Muscle of leg (tissue), 11 donors: Measurements from ENCODE around the gene FAM83F. TPM values are rescaled to one million over a fixed set of nuclear protein-coding genes. Genes with fewer than 3 reads are reported as not detected.

Source experiments
- DNase-seq: peaks from one replicate; pipeline ENCODE4 v3.0.0; 2013
- H3K27ac ChIP-seq: one replicate; pipeline ENCODE4 v1.5.1; 2013; ENCODE audit warnings: mild to moderate bottlenecking, low read length, control low read depth
- H3K27me3 ChIP-seq: one replicate; pipeline ENCODE4 v1.6.1; 2013; ENCODE audit warnings: low read length; ENCODE audit not compliant: control insufficient read depth, insufficient read depth
- H3K36me3 ChIP-seq: one replicate; pipeline ENCODE4 v1.6.1; 2013; ENCODE audit warnings: low read length; ENCODE audit not compliant: control insufficient read depth, insufficient read depth
- H3K4me1 ChIP-seq: one replicate; pipeline ENCODE4 v1.6.1; 2013; ENCODE audit warnings: low read length; ENCODE audit not compliant: control insufficient read depth, insufficient read depth
- H3K4me3 ChIP-seq: one replicate; pipeline ENCODE4 v1.5.1; 2013; ENCODE audit warnings: low read length, control low read depth
- H3K9me3 ChIP-seq: replicated peaks from 2 replicates; pipeline ENCODE4 v1.6.1; 2013; ENCODE audit warnings: low read depth, low read length; ENCODE audit not compliant: control insufficient read depth
- WGBS: methylation state at CpG from one replicate; pipeline ENCODE4 v1.1.5; 2013; ENCODE audit warnings: missing lambda C conversion rate; ENCODE audit not compliant: insufficient coverage; 5-methylcytosine and 5-hydroxymethylcytosine counted together
- polyA plus RNA-seq, 8 donors: library from polyadenylated mRNA; unstranded; fragments of 120-200 nt; gene quantifications; one replicate each; pipeline versions ENCODE4 v1.2.1 to v1.2.3, GENCODE V29; 2013; ENCODE audit warnings: inconsistent platforms in 1 of 8, low replicate concordance in 1 of 8; ENCODE audit not compliant: insufficient read length in 8 of 8, insufficient read depth in 1 of 8
- total RNA-seq: library from RNA; stranded (reverse); fragments of 120-200 nt; gene quantifications from one replicate; pipeline ENCODE4 v1.2.4, GENCODE V29; 2013

FAM83F gene
- total and polyA plus RNA-seq, 9 donors, result 0.06 to 0.82 (median 0.27) TPM

GRCh38 chr22:40026641-40027040 is 31.9 kb downstream of the FAM83F start:
- Histone ChIP-seq H3K9me3 (no peaks in the 10 kb centered on the region), H3K27me3 (peaks cover 9% of the 10 kb centered on the region), H3K36me3 (no peaks in the 10 kb centered on the region), H3K4me3 (no peak overlapping the region), H3K4me1 (peaks cover 8% of the 10 kb centered on the region), H3K27ac (no peak overlapping the region)
- DNase-seq, result no peak
- 46% methylated on average over 4 of the region's 7 CpGs for WGBS

DNA sequence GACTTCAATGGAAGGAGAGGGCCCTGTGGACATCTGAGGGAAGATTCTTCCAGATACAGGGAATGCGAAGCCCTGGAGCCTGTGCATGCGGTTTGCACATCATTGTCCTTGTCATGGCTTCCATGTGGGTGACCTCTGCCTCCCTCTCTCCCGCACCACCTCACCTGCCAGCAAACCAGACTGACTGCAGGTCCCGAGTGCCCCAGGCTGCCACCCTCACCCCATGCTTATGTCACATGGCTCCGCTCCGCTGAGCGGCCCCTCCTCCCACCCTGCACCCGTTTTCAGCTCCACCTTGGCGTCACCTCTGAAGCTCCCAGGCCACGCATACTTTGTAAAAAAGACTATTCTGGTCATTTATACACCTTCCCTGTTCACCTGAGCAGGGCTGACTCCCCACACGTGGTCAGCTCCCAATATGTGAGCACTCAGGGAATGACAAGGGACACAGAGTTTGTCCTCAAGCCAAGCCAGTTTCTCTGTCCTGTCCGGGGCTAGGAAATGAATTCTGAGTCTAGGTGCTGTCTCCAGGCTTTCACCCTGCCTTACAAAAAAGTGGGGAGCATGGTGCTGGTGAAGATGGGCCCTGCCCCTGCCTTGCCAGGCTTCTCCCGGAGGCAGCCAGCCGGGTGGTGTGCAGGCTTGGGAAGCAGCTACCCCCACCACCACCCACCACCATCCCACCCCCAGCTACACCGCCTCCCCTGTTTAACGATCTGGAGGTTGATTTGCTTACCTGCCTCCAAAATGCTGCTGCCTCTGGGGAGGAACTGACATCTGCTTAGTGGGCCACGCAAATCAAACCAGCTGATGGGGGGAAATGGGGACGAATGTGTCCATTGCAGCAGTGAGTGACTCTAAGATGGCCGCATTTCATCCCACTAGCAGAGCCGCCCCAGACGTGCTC is 32.7 kb downstream of the FAM83F start:
- WGBS, result 79% methylated on average over 15 of the region's 21 CpGs
- no peak for DNase-seq
- H3K9me3 ChIP-seq, result no peaks in the 10 kb centered on the region
- peaks cover 8% of the 10 kb centered on the region for H3K4me1 ChIP-seq
- peaks cover 9% of the 10 kb centered on the region for H3K27me3 ChIP-seq
- no peak overlapping the region for H3K4me3 ChIP-seq
- H3K36me3 ChIP-seq, result no peaks in the 10 kb centered on the region
- no peak overlapping the region for H3K27ac ChIP-seq

DNA sequence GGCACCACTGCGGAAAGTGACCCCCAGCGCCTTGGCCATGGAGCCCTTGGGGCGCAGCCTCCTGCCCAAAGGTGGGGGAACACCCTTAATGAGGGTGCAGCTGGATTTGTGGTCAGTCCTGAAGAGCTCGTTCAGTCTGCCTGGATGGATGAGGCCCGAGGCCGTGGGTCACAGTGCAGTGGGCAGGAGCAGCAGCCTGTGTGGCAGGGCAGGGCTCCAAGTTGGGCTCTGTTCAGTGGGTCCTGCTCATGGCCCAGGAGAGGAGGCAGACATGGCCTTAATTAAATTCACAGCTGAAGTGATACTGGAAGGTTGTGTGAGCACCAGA is 33.3 kb downstream of the FAM83F start:
- no peak for DNase-seq
- H3K27ac ChIP-seq, result no peak overlapping the region
- H3K9me3 ChIP-seq, result no peaks in the 10 kb centered on the region
- peaks cover 9% of the 10 kb centered on the region for H3K27me3 ChIP-seq
- H3K4me3 ChIP-seq, result no peak overlapping the region
- H3K4me1 ChIP-seq, result peaks cover 8% of the 10 kb centered on the region
- 67% methylated on average over 6 of the region's 6 CpGs for WGBS
- H3K36me3 ChIP-seq, result no peaks in the 10 kb centered on the region

DNA sequence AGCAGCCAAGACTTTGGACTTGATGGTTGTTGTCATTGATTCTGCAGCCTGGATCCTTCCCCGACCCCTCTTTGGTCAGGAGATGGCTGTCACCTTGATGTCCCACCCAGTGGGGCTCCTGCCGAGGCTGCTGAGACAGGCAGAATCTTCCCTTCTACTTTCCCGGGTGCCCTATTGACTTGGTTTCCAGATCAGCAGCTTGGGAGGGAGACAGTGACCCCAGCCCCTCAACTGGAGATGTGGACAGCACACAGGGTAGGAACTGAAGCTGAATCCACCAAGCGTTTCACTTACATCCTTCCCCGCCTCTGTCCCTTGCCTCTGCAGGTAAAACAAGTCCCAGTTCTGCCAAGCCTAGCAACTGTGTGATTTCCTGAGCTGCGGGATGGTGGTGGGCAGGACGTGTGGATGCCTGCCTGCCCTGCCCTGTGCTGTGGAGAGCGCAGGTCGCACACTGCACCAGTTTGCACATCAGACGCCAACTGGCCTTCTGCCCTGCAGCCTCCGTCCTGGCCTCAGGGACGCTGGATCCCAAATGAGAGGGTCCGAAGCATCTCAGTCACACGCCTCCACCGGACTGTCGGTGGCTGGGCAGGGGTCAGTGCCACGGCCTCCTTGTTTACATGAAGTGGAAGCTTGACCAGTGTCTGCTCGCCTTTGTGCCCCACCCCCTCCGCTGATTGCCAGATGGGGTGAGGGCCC is 34.6 kb downstream of the FAM83F start:
- Histone ChIP-seq H3K27ac (no peak overlapping the region), H3K4me3 (no peak overlapping the region), H3K4me1 (peaks cover 8% of the 10 kb centered on the region), H3K9me3 (no peaks in the 10 kb centered on the region), H3K27me3 (peaks cover 3% of the 10 kb centered on the region), H3K36me3 (no peaks in the 10 kb centered on the region)
- WGBS, result 81% methylated on average over 13 of the region's 19 CpGs
- DNase-seq, result no peak

GRCh38 chr22:40030026-40030757 is 35.4 kb downstream of the FAM83F start:
- no peak for DNase-seq
- Histone ChIP-seq H3K9me3 (no peaks in the 10 kb centered on the region), H3K4me1 (peaks cover 8% of the 10 kb centered on the region), H3K36me3 (no peaks in the 10 kb centered on the region), H3K4me3 (no peak overlapping the region), H3K27ac (no peak overlapping the region), H3K27me3 (peaks cover 2% of the 10 kb centered on the region)
- 94% methylated on average over 7 of the region's 13 CpGs for WGBS

DNA sequence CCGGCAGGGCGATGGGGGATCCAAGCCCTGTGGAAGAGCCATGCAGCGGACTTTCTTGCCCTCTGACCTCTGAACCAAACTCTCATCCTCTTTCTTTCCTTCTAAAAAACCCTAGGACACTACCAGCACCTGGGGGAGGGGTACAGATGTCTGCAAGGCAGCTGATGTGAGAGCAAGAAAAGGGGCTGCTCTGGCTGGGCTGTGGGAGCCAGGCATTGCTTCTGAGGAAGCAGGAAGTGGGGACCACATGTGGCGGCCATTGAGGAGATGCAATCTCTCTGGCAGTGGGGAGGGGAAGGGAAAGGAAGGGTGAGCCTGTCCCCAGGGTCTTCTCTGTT is 36.0 kb downstream of the FAM83F start:
- H3K4me1 ChIP-seq, result peaks cover 8% of the 10 kb centered on the region
- peaks cover 2% of the 10 kb centered on the region for H3K27me3 ChIP-seq
- H3K9me3 ChIP-seq, result no peaks in the 10 kb centered on the region
- no peak overlapping the region for H3K27ac ChIP-seq
- no peak for DNase-seq
- no peak overlapping the region for H3K4me3 ChIP-seq
- H3K36me3 ChIP-seq, result no peaks in the 10 kb centered on the region
- WGBS, result 67% methylated on average over 1 of the region's 4 CpGs

DNA sequence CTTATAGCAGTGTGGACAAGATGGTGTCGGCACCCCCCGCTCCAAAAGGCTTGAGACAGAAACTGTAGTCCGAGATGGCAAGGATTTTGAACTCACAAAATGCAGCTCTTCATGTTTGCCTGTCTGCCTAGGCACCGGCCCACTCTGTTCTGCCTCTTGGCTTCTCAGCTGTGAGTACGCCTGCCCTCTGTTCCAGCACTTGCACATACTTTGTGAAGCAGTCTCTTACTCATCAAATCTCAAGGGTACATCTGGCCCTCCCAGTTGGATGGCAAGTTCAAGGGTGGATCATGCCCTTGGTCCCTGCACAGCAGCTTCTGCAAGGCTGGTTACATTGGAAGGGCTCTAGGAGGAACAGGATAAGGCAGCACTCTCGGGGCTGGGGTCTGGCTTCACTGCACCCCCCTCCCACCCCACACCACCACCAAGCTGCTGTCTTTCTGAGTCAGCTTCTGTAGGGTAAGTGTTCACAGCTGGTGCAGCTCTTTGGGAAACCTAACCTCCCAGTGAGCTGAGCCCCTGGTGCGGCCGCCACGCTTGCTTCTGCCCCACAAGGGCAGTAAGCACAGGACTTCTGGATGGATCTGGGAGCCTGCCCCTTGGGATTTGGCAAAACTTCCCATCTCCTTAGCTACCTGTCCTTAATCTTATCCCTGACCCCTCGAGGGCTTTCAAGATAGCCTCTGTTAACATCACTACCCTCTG is 37.2 kb downstream of the FAM83F start:
- Histone ChIP-seq H3K4me1 (peaks cover 10% of the 10 kb centered on the region), H3K27me3 (peaks cover 2% of the 10 kb centered on the region), H3K27ac (no peak overlapping the region), H3K4me3 (no peak overlapping the region), H3K36me3 (no peaks in the 10 kb centered on the region), H3K9me3 (no peaks in the 10 kb centered on the region)
- 72% methylated on average over 8 of the region's 10 CpGs for WGBS
- DNase-seq, result no peak

DNA sequence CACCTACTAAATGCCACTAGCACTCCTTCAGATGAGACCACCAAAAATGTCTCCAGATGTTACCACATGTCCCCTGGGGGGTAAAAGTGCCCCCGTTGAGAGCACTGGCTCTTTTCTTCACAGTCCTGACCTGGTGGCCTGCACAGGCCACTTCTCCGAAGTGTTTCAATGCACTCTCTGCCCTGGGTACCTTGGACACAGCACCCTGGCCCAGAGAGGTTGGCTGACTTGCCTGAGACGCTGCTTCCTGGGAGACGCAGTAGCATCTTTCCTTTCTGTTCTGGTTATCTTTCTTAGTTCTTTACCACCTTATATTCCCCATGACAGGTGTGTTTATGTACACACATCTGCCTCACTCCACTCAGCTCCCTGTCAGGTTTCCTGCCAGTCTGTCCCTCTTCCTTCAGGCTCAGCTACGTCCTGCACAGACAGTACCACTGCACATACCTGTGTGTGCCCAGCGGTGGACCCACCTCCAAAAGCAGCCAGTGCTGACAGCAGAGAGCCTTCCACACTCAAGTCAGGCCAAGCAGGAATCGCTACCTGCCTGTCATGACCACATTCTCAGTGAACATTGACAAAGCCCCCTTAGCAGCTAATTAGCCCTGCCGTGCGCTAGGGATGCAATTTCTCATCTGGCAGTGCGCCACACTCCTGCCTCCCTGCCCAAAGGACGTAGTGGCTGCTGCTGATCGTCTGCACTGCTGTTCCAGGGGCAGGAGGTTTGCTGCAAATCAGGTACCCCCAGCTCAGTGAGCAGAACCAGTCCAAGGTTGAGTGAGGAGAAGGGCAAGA is 39.0 kb downstream of the FAM83F start:
- peaks cover 3% of the 10 kb centered on the region for H3K4me1 ChIP-seq
- no peaks in the 10 kb centered on the region for H3K36me3 ChIP-seq
- 58% methylated on average over 12 of the region's 12 CpGs for WGBS
- no peak overlapping the region for H3K4me3 ChIP-seq
- no peak overlapping the region for H3K27ac ChIP-seq
- H3K9me3 ChIP-seq, result no peaks in the 10 kb centered on the region
- peaks cover 2% of the 10 kb centered on the region for H3K27me3 ChIP-seq
- no peak for DNase-seq

DNA sequence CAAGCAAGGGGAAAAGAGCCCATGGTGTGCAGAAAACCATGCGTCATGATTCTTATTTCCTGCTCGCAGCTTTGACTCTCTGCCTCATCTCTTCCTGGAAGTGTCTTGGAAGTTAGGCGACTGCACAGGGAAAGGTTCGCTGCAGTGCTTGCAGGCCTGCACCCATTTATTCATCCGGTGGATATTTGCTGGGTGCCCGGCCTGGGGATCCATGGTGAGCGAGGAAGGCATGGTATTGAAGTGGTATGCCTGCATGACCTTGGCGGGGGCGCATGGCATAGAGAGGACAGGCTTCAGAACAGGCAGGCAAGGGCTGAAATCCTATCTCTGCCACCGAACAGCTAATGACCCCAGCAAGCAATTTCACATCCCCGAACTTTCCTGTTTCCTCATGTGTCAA is 40.6 kb downstream of the FAM83F start:
- Histone ChIP-seq H3K9me3 (no peaks in the 10 kb centered on the region), H3K4me1 (peaks cover 15% of the 10 kb centered on the region), H3K36me3 (no peaks in the 10 kb centered on the region), H3K27ac (no peak overlapping the region), H3K27me3 (peaks cover 2% of the 10 kb centered on the region), H3K4me3 (no peak overlapping the region)
- WGBS, result 93% methylated on average over 5 of the region's 11 CpGs
- no peak for DNase-seq
